Stimulated activated effector memory CD8-positive, alpha-beta T cell treated with anti-CD3 and anti-CD28 coated beads, Interleukin-12 subunit alpha, Interleukin-12 subunit beta, amount 100 ng/mL, for 72 hours (primary cell): ENCODE results near the gene ZSWIM8.
"Not testable (repeated sequence)": the region's sequence is repeated elsewhere in the genome, so short reads cannot be mapped to it uniquely, and the experiment has no call there.

Source experiments
- ATAC-seq: fragments of 150-1000 bp; cut with Tn5 transposase; 2 replicates; pipeline ENCODE4 v1.10.0; 2021
- DNase-seq, 2 donors: peaks; one replicate each; pipeline ENCODE4 v3.0.0; 2021 to 2022; ENCODE audit warnings: low spot score in 2 of 2
- H3K27ac Mint-ChIP-seq: one replicate; pipeline ENCODE4 v1.8.0; 2022; ENCODE audit warnings: mild to moderate bottlenecking, mixed read lengths
- H3K36me3 Mint-ChIP-seq: one replicate; pipeline ENCODE4 v1.8.0; 2022; ENCODE audit warnings: mild to moderate bottlenecking, mixed read lengths
- H3K4me1 Mint-ChIP-seq: one replicate; pipeline ENCODE4 v1.8.0; 2022; ENCODE audit warnings: mixed read lengths
- H3K4me3 Mint-ChIP-seq: one replicate; pipeline ENCODE4 v1.8.0; 2022; ENCODE audit warnings: mild to moderate bottlenecking, mixed read lengths
- H3K9me3 Mint-ChIP-seq: one replicate; pipeline ENCODE4 v1.8.0; 2022; ENCODE audit warnings: mixed read lengths

The ZSWIM8 gene, protein sequence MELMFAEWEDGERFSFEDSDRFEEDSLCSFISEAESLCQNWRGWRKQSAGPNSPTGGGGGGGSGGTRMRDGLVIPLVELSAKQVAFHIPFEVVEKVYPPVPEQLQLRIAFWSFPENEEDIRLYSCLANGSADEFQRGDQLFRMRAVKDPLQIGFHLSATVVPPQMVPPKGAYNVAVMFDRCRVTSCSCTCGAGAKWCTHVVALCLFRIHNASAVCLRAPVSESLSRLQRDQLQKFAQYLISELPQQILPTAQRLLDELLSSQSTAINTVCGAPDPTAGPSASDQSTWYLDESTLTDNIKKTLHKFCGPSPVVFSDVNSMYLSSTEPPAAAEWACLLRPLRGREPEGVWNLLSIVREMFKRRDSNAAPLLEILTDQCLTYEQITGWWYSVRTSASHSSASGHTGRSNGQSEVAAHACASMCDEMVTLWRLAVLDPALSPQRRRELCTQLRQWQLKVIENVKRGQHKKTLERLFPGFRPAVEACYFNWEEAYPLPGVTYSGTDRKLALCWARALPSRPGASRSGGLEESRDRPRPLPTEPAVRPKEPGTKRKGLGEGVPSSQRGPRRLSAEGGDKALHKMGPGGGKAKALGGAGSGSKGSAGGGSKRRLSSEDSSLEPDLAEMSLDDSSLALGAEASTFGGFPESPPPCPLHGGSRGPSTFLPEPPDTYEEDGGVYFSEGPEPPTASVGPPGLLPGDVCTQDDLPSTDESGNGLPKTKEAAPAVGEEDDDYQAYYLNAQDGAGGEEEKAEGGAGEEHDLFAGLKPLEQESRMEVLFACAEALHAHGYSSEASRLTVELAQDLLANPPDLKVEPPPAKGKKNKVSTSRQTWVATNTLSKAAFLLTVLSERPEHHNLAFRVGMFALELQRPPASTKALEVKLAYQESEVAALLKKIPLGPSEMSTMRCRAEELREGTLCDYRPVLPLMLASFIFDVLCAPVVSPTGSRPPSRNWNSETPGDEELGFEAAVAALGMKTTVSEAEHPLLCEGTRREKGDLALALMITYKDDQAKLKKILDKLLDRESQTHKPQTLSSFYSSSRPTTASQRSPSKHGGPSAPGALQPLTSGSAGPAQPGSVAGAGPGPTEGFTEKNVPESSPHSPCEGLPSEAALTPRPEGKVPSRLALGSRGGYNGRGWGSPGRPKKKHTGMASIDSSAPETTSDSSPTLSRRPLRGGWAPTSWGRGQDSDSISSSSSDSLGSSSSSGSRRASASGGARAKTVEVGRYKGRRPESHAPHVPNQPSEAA (N-terminal part only)

DNA sequence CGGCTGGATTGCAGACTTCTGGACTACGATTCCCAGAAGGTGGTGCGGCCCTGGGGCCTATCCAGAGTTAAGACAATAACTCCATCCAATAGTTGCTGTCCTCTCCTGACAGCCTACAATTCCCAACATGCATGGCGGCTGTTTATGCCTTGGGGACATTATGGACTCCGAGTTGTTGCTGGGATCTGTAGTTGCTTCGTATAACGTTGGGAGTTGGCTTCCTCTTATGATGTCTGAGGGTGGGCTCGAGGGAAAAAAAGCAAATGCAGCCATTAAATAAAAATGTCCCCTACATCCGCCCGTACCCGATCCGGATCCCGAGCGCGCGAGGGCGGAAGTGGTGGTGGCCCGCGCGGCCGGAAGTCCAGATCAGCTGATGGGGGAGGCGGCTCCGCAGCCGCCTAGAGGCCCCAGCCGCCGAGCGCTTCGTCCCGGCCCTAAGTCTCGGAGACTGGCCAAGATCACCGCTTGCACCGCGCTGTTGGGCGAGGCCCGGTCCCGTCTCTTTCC lies at the start of gene ZSWIM8:
TSS of gene ZSWIM8 (plus strand) at position 396 of the 510 bp plus-strand sequence. CDS start 273 bp downstream, outside the sequence.
- H3K36me3 Mint-ChIP-seq, result peaks cover 55% of the 10 kb centered on the region

DNA sequence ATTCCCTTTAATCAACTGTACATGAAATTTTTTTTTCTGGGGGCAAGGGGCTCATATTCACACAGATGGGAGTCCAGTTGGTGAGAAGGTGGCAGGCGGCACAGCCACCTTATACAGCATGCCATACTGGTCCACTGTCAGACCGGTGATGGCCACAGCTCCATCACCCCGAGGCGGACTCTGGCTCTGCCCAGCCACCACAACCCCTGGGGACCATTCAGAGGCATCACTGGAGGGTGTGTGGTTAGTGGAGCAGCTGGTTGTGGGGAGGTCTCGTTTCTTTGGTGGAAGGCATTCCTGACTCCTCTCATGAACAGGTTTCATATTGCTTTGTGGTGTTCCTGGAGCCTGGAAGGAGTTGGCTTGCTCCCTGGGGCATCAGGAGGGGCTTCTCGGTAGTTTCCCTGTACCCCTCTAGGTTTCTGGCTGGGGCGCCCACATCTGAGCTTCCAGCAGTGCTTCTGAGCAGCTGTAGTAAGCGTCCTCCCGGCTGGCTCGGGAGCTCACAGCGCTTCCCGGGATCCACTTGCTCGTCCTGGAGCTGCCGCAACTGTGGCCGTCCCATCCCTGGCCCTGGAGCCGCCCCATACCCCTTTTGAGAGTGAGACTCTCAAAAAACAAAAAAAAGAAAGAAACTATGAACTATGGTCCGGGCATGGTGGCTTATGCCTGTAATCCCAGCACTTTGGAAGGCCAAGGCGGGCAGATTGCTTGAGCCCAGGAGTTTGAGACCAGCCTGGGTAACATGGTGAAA lies 44.7 kb upstream of the ZSWIM8 start:
- H3K4me3 Mint-ChIP-seq, DNase-seq, H3K27ac Mint-ChIP-seq, ATAC-seq, H3K9me3 Mint-ChIP-seq: not testable (repeated sequence)
- Mint-ChIP-seq H3K36me3 (peaks cover 75% of the 10 kb centered on the region), H3K4me1 (peaks cover 22% of the 10 kb centered on the region)

More for the DNA sequence above, at the start of gene ZSWIM8:
- Mint-ChIP-seq H3K27ac (peak within 1 kb of the TSS; percentile 92), H3K4me1 (peaks cover 48% of the 10 kb centered on the region), H3K9me3 (no peaks in the 10 kb centered on the region), H3K4me3 (peak within 1 kb of the TSS; percentile 96)
- ATAC-seq (peak; percentile 87), DNase-seq (peak; percentile 64 to 90)

GRCh38 chr10:73742454-73742734 lies 43.0 kb upstream of the ZSWIM8 start:
- ATAC-seq (no peak), DNase-seq (no peak)
- peaks cover 33% of the 10 kb centered on the region for H3K4me1 Mint-ChIP-seq
- H3K36me3 Mint-ChIP-seq, result peaks cover 75% of the 10 kb centered on the region
- H3K4me3 Mint-ChIP-seq, result peak overlapping the region; percentile 97
- H3K27ac Mint-ChIP-seq, result peak overlapping the region; percentile 100
- H3K9me3 Mint-ChIP-seq, result no peaks in the 10 kb centered on the region

DNA sequence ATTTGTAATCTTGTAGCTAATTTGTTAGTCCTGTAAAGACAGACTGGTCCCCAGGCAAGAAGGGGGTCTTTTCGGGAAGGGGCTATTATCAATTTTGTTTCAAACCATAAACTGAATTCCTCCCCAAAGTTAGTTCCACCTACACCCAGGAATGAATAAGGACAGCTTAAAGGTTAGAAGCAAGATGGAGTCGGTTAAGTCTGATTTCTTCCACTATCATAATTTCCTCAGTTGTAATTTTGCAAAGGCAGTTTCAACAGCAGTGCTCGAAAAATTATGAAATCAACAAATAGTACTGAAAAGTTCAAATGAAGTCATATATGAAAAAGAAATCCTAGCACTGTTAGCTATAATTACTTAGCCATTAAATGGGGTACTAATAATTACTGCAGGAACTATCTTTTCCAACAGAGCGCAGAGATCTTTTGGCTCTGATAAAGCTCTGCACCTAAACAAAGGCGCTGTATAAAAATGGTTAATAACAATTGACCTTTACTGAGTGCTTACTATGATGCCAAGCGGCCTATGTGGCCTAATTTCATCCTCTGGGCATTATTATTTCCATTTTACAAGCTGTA lies 42.0 kb upstream of the ZSWIM8 start:
- ATAC-seq (no peak), DNase-seq (no peak)
- Mint-ChIP-seq H3K4me1 (peaks cover 33% of the 10 kb centered on the region), H3K36me3 (peaks cover 75% of the 10 kb centered on the region), H3K9me3 (no peaks in the 10 kb centered on the region), H3K27ac (peak overlapping the region; percentile 100), H3K4me3 (peak overlapping the region; percentile 97)

- peak; percentile 85 to 97 for DNase-seq
- ATAC-seq, result peak; percentile 95
- no peaks in the 10 kb centered on the region for H3K9me3 Mint-ChIP-seq
- peak within 1 kb of the TSS; percentile 97 for H3K4me3 Mint-ChIP-seq
- peak within 1 kb of the TSS; percentile 100 for H3K27ac Mint-ChIP-seq
- H3K36me3 Mint-ChIP-seq, result peaks cover 77% of the 10 kb centered on the region
- peaks cover 37% of the 10 kb centered on the region for H3K4me1 Mint-ChIP-seq
Measured at GRCh38 chr10:73743905-73744663, 41.3 kb upstream of the ZSWIM8 start, which contains the start of gene SEC24C. Gene SEC24C (plus strand): TSS chr10:73744372. CDS start chr10:73746833, 2,461 bp downstream.

DNA sequence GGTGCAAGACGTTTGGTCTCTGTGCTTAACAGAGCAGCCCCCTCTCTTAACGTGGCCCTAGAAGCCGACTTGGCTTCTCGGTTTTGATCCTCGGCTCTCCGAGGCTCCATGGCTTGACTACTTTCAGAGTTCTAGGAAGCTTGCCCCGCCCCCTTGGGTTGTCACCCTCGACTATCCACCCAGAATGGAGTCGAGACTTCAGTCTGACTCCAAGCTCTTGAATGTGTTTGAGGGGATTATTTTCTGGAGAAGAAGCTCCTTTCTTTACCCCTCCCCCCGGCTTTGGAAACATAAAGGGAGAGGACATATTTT lies 40.8 kb upstream of the ZSWIM8 start:
- peak overlapping the region; percentile 97 for H3K4me3 Mint-ChIP-seq
- H3K36me3 Mint-ChIP-seq, result peaks cover 77% of the 10 kb centered on the region
- DNase-seq (no peak), ATAC-seq (peak; percentile 68)
- H3K9me3 Mint-ChIP-seq, result no peaks in the 10 kb centered on the region
- peak overlapping the region; percentile 100 for H3K27ac Mint-ChIP-seq
- H3K4me1 Mint-ChIP-seq, result peaks cover 43% of the 10 kb centered on the region

DNA sequence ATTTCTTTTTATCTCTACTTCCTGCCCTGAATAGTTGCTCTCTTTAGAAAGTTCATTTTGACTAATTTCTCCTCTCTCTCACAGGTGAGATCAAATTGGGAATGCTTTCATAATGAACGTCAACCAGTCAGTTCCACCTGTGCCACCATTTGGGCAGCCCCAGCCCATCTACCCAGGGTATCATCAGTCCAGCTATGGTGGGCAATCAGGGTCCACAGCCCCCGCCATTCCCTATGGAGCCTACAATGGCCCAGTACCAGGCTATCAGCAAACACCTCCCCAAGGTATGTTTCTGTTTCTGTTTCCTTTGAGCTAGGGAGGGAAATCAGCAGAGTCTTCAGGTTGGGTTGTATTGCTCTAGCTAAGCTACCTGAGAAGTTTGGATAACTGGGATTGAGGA lies 38.7 kb upstream of the ZSWIM8 start:
- DNase-seq, result no peak
- H3K9me3 Mint-ChIP-seq, result no peaks in the 10 kb centered on the region
- H3K4me3 Mint-ChIP-seq, result peak overlapping the region; percentile 97
- peaks cover 55% of the 10 kb centered on the region for H3K4me1 Mint-ChIP-seq
- ATAC-seq, result no peak
- peak overlapping the region; percentile 78 for H3K27ac Mint-ChIP-seq
- H3K36me3 Mint-ChIP-seq, result peaks cover 79% of the 10 kb centered on the region

DNA sequence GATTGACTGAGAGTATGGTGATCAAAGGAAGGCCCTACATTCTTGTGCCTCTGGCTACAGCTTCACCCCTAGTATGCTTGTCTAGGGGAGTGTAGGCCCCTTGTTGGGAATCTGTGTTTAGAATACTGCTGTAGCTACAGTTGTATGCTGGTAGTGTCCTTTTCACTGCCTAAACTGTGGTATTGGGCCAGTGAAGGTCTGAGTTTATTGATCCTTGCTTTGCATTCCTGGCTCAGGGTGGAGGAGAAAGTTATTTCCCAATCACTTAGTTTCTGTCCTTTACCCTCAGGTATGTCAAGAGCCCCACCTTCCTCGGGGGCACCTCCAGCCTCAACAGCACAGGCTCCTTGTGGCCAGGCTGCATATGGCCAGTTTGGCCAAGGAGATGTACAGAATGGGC lies 34.6 kb upstream of the ZSWIM8 start:
- Mint-ChIP-seq H3K27ac (peak overlapping the region; percentile 77), H3K4me3 (no peak overlapping the region), H3K4me1 (peaks cover 43% of the 10 kb centered on the region), H3K36me3 (peaks cover 100% of the 10 kb centered on the region), H3K9me3 (no peaks in the 10 kb centered on the region)
- DNase-seq (no peak), ATAC-seq (no peak)

DNA sequence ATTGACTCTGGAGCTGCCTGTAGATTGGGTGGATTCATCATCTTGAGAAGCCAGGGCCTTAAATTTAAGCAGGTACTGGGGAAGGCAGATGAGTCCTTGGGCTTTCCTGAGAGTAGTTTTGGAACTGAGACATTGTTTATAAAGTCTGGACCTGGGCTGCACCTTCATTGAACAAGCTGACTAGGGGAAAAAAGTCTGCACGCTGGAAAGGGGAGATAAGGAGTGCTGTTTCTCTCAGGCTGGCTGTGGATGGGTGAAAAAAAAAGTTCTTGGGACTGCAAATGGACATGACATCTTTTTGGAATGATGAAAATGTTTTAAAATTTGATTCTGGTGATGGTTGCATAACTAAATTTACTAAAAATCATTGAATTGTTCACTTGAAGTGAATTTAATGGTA lies 29.2 kb upstream of the ZSWIM8 start:
- ATAC-seq (no peak), DNase-seq (no peak)
- Mint-ChIP-seq H3K36me3 (peaks cover 100% of the 10 kb centered on the region), H3K27ac (peak overlapping the region; percentile 34), H3K4me1 (peaks cover 60% of the 10 kb centered on the region), H3K9me3 (no peaks in the 10 kb centered on the region), H3K4me3 (no peak overlapping the region)

DNA sequence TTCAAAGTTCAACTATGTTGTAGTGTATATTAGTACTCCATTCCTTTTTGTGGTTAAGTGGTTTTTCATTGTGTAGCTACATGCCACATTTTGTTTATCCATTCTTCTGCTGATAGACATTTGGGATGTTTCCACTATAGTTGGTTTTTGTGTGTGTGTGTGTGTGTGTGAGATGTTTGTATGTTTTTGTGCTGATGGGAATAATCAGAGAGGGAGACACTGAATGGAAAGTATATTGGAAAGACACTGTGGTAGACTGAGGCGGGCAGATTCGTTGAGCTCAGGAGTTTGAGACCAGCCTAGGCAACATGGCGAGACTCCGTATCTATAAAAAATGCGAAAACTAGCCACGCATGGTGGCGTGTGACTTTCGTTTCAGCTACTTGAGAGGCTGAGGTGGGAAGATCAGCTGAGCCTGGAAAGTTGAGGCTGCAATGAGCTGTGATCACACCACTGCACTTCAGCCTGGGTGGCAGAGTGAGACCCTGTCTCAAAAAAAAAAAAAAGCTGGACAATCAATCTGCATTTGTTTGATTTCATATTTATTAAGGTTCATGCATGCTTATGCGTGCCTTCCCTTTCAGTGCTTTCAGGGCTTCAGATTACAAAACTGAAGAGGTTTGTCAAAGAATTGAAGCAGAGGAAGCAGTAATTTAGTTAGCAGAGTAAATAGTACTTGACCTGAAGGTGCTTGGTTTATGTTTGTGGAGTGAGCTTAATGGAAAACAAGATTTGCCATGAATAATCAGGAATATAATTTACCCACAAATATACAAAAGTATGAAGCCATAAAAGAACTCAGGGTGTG lies 26.5 kb upstream of the ZSWIM8 start:
- Mint-ChIP-seq H3K36me3 (peaks cover 100% of the 10 kb centered on the region), H3K27ac (peak overlapping the region; percentile 77), H3K9me3 (no peaks in the 10 kb centered on the region), H3K4me1 (peaks cover 87% of the 10 kb centered on the region), H3K4me3 (peak overlapping the region; percentile 58)
- no peak for DNase-seq
- peak; percentile 27 for ATAC-seq

DNA sequence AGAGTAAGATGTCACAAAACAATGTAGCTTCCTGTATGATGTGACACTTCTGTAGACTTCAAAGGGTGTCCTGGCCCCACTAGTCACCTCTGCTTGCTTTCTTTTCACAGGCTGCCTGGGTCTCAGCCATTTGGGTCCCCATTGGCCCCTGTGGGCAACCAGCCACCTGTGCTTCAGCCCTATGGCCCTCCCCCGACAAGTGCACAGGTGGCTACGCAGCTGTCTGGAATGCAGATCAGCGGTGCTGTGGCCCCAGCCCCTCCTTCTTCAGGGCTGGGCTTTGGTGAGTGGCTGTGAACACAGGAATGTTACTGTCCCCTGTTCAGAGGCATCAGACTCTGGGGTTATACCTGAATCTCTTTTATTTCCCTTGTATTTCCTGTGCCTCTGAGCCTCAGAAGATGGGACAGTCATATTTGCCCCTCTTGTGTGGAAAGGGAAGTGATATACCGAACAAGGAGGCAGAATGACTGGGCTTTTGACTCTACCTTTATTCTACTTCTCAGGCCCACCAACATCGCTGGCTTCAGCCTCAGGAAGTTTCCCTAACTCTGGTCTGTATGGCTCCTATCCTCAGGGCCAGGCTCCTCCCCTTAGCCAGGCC lies 25.8 kb upstream of the ZSWIM8 start:
- DNase-seq (peak in 1 of 2 donors; percentile 72), ATAC-seq (peak; percentile 81)
- H3K27ac Mint-ChIP-seq, result peak overlapping the region; percentile 77
- peaks cover 85% of the 10 kb centered on the region for H3K4me1 Mint-ChIP-seq
- H3K4me3 Mint-ChIP-seq, result peak overlapping the region; percentile 58
- no peaks in the 10 kb centered on the region for H3K9me3 Mint-ChIP-seq
- peaks cover 100% of the 10 kb centered on the region for H3K36me3 Mint-ChIP-seq

DNA sequence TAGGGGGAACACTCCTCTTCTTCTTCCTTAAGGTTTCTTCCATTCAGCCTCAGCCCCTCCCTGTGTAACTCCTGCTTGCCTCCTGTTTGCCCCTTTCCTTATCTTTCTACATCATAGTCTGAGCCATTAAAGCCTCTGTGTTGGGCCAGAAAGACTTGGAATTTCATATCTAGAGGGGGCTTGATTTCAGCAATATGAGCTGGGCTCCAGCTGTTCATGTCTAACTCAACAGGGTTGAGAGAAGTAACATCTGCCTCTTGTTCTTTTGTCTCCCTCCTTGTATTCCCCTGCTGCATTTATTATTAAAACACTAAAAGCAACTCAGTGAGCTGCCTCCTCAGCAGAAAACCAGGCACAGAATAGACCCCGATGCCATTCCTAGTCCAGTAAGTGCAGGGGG lies 23.6 kb upstream of the ZSWIM8 start:
- Mint-ChIP-seq H3K4me1 (peaks cover 82% of the 10 kb centered on the region), H3K27ac (peak overlapping the region; percentile 77)

More for the DNA sequence above, 23.6 kb upstream of the ZSWIM8 start:
- no peak overlapping the region for H3K4me3 Mint-ChIP-seq
- ATAC-seq, result no peak
- no peak for DNase-seq
- peaks cover 100% of the 10 kb centered on the region for H3K36me3 Mint-ChIP-seq
- H3K9me3 Mint-ChIP-seq, result no peaks in the 10 kb centered on the region
